HG03095 (cell line): Measurements from ENCODE around the gene ZSCAN5A.
"Not testable (repeated sequence)": the region's sequence is repeated elsewhere in the genome, so short reads cannot be mapped to it uniquely, and the experiment has no call there.

Experiments
- ATAC-seq: cut with Tn5 transposase; IDR thresholded peaks from one replicate; pipeline ENCODE4 v1.9.1; 2021; ENCODE audit warnings: moderate library complexity; ENCODE audit not compliant: unreplicated experiment

ZSCAN5A gene

GRCh38 chr19:56314381-56315076, at the start of gene ZSCAN5A:
TSS of gene ZSCAN5A (minus strand) at chr19:56314839. CDS start at chr19:56225046, 89,793 bp downstream.
- peak; percentile 63 for ATAC-seq

DNA sequence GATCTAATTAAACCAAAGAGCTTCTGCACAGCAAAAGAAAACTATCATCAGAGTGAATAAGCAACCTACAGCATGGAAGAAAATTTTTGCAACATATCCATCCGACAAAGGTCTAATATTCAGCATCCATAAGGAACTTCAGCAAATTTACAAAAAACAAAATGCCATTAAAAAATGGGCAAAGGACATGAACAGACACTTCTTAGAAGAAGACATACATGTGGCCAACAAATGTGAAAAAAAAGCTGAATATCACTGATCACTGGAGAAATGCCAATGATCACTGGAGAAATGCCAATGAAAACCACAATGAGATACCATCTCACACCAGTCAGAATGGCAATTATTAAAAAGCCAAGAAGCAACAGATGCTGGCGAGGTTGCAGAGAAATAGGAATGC, 46.2 kb upstream of the ZSCAN5A start:
- ATAC-seq = no peak

- no peak for ATAC-seq
Observed at GRCh38 chr19:56356944-56357343, 42.3 kb upstream of the ZSCAN5A start.

DNA sequence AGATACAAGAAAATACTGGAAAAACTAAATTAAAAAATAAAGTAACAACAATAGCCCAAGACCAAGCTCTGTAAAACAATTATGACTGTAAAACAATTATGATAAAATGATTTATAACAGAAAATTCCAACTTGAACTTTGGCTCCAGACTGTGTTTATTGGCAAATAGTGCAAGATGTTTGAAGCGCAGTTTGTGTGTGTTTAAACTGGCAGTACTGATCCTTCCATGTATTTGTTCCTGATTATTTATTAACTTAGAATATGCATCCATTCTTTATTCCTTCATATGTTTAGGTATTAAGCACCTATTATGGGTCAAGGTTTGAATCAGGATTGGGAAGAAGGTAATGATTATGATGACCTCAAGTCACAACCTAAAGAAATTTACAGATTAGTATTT, 40.9 kb upstream of the ZSCAN5A start:
- no peak for ATAC-seq

GRCh38 chr19:56351208-56351607, 36.6 kb upstream of the ZSCAN5A start:
- ATAC-seq = no peak

- ATAC-seq = no peak
Observed at GRCh38 chr19:56350416-56351045, 35.9 kb upstream of the ZSCAN5A start.

DNA sequence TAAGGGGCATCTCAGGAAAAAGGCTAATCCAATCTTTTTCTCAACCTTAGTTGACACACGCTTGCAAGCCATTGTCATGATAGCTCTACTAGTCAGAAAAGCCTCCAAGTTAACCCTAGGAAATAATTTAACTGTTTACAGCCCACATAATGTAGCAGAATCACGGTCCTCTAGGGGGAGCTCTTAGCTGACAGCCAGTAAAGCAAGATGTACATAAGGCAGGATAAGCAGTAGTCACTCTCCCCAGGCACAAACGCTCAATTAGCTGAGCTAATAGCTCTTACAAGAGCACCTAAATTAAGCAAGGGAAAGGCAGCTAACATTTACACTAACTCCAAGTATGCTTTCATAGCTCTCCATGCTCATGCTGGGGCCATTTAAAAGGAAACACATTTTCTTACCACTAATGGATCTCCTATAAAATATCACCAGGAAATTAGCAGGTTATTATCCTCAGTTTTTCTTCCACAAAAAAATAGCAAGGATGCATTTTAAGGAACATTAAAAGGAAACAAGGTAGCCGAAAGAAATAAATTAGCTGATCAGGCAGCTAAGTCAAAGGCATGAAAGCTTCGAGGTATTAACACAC, 33.7 kb upstream of the ZSCAN5A start:
- ATAC-seq = no peak

GRCh38 chr19:56347163-56347778, 32.6 kb upstream of the ZSCAN5A start:
- ATAC-seq = no peak

DNA sequence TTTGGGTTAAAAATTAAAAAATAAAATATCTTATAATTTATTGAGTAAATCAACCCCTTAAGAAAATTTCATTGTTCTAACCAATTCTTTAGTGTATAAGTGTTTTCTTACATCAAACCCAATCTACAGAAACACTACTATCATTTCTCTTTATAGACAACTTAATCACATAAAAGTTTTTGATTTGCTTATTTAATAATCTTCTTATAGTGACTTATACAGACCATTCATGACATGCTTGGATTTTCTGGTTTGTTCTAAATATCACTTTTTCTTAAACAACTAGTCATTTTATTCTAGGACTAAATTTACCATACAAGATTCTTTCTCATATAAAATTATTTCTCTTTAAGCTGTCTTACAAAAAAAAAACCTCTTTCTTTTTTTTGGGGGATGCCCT, 27.3 kb upstream of the ZSCAN5A start:
- ATAC-seq = no peak

DNA sequence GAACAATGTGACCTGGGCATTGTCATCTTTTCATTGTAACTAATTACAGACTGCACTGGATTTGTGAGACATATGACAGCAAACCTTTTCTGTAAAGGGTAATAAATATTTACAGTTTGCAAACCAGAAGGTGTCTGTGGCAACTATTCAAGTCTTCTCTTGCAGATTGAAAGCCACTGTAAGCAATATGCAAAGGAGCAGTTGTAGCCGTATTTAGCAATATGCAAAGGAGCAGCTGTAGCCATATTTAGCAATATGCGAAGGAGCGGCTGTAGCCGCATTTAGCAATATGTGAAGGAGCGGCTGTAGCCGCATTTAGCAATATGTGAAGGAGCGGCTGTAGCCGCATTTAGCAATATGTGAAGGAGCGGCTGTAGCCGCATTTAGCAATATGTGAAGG, 24.4 kb upstream of the ZSCAN5A start:
- not testable (repeated sequence) for ATAC-seq

DNA sequence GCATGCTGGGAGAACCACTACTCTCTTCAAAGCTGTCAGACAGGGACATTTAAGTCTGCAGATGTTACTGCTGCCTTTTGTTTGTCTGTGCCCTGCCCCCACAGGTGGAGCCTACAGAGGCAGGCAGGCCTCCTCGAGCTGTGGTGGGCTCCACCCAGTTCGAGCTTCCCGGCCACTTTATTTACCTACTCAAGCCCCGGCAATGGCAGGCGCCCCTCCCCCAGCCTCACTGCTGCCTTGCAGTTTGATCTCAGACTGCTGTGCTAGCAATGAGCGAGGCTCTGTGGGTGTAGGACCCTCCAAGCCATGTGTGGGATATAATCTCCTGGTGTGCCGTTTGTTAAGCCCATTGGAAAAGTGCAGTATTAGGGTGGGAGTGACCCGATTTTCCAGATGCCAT, 22.4 kb upstream of the ZSCAN5A start:
- not testable (repeated sequence) for ATAC-seq

- not testable (repeated sequence) for ATAC-seq
Observed at GRCh38 chr19:56335371-56335770, 20.7 kb upstream of the ZSCAN5A start.

- ATAC-seq = no peak
Observed at GRCh38 chr19:56333506-56333905, 18.9 kb upstream of the ZSCAN5A start.

- no peak for ATAC-seq
Observed at GRCh38 chr19:56332695-56333094, 18.1 kb upstream of the ZSCAN5A start.

DNA sequence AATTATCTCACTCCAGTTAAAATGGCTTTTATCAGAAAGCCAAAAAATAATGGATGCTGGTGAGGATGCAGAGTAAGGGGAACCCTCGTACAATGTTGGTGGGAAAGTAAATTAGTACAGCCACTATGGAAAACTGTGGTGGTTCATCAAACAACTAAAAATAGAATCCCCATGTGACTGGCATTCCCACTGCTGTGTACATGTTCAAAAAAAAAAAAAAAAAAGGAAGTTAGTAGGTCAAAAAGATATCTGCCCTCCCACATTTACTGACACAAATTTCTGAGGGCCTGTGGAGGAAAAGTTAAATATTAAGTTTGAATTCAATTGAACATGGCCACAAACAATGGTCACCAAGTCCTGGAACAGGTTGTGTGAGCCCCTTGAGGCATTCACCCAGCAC, 9.8 kb upstream of the ZSCAN5A start:
- no peak for ATAC-seq

GRCh38 chr19:56321989-56322440, 7.4 kb upstream of the ZSCAN5A start:
- no peak for ATAC-seq

GRCh38 chr19:56321254-56321988, 6.8 kb upstream of the ZSCAN5A start:
- ATAC-seq = no peak

- no peak for ATAC-seq
Observed at GRCh38 chr19:56319991-56320390, 5.4 kb upstream of the ZSCAN5A start.

DNA sequence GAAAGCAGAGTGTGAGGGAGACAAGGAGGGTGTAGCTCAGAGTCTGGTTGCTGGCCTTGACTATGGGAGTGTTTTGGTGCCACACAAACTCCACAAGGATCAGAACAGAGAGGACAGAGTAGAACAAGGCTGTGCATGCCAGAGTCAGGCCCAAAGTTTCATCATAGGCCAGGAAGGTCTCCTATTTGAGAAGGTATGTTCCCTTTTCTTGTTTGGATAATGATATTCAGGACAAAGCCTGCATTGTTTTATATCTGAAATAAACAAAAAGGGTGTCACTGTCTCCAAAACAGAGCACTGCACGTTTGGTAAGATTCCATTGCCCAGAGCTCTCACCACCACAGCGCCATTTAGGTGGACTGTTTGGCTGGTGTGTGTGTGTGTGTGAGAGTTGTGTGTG, 3.1 kb upstream of the ZSCAN5A start:
- no peak for ATAC-seq

DNA sequence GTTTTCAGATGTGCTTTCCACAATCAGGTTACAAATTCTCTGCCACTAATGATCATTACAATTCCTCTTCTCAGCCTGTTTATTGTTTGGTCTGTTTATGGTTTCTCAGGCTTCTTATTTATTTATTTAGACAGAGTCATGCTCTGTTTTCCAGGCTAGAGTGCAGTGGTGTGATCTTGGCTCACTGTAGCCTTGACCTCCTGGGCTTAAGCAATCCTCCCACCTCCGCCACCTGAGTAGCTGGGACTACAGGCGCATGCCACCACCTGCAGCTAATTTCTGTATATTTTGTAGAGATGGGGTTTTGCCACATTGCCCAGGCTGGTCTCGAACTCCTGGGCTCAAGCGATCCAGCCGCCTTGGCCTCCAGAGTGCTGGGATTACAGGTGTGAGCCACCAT, 2.1 kb upstream of the ZSCAN5A start:
- ATAC-seq = no peak
